SK-N-SH treated with all-trans-retinoic acid at 6 μM for 48 hours (cell line): Measurements from ENCODE around the gene TMPRSS5.

Source experiments
- ATAC-seq: fragments of 200-7000 bp; cut with Tn5 transposase; 3 replicates; pipeline ENCODE4 v1.9.1; 2020; ENCODE audit warnings: mild to moderate bottlenecking, moderate library complexity
- ARNTL ChIP-seq: fragments of 450-650 bp; formaldehyde crosslinking; IDR thresholded peaks from 2 replicates; pipeline ENCODE4 v1.5.0; 2020; ENCODE audit warnings: low read depth, mild to moderate bottlenecking, moderate library complexity, borderline replicate concordance
- BACH2 ChIP-seq: fragments of 250-450 bp; sonication (Bioruptor Pico); IDR thresholded peaks from 2 replicates; pipeline ENCODE4 v1.9.0; 2021; ENCODE audit warnings: mild to moderate bottlenecking, borderline replicate concordance
- CSDC2 ChIP-seq: fragments of 250-450 bp; sonication (Bioruptor Pico); IDR thresholded peaks from 2 replicates; pipeline ENCODE4 v1.5.0; 2020; ENCODE audit warnings: mild to moderate bottlenecking, moderate library complexity
- ESRRG ChIP-seq: fragments of 250-450 bp; sonication (Bioruptor Pico); IDR thresholded peaks from 2 replicates; pipeline ENCODE4 v1.6.1; 2021; ENCODE audit warnings: mild to moderate bottlenecking
- GLIS3 ChIP-seq: fragments of 250-450 bp; sonication (Bioruptor Pico); IDR thresholded peaks from 2 replicates; pipeline ENCODE4 v1.5.0; 2020; ENCODE audit warnings: mild to moderate bottlenecking, moderate library complexity
- OSR1 ChIP-seq: fragments of 250-450 bp; sonication (Bioruptor Pico); IDR thresholded peaks from 2 replicates; pipeline ENCODE4 v1.8.0; 2022; ENCODE audit warnings: moderate library complexity, mild to moderate bottlenecking, inconsistent platforms
- PPARA ChIP-seq: fragments of 250-450 bp; sonication (Bioruptor Pico); IDR thresholded peaks from 2 replicates; pipeline ENCODE4 v1.5.0; 2020; ENCODE audit warnings: mild to moderate bottlenecking, borderline replicate concordance
- RARB ChIP-seq: fragments of 250-450 bp; sonication (Bioruptor Pico); IDR thresholded peaks from 2 replicates; pipeline ENCODE4 v1.8.0; 2021; ENCODE audit warnings: mild to moderate bottlenecking, moderate library complexity
- TOX ChIP-seq: fragments of 250-450 bp; sonication (Bioruptor Pico); IDR thresholded peaks from 2 replicates; pipeline ENCODE4 v1.8.0; 2021; ENCODE audit warnings: mild to moderate bottlenecking, moderate library complexity, borderline replicate concordance
- ZC3H10 ChIP-seq: fragments of 250-450 bp; sonication (Bioruptor Pico); IDR thresholded peaks from 2 replicates; pipeline ENCODE4 v1.5.1; 2021; ENCODE audit warnings: mild to moderate bottlenecking, moderate library complexity
- ZFP3 ChIP-seq: fragments of 250-450 bp; sonication (Bioruptor Pico); IDR thresholded peaks from 2 replicates; pipeline ENCODE4 v1.5.0; 2020; ENCODE audit warnings: mild to moderate bottlenecking, moderate library complexity
- ZNF565 ChIP-seq: fragments of 450-650 bp; formaldehyde crosslinking; conservative IDR thresholded peaks from 2 replicates; pipeline ENCODE4 v1.5.0; 2020; ENCODE audit warnings: low read depth, mild to moderate bottlenecking, moderate library complexity
- ZNF70 ChIP-seq: fragments of 450-650 bp; formaldehyde crosslinking; IDR thresholded peaks from 2 replicates; pipeline ENCODE4 v1.5.0; 2020; ENCODE audit warnings: mild to moderate bottlenecking, moderate library complexity
- ZNF8 ChIP-seq: fragments of 450-650 bp; formaldehyde crosslinking; IDR thresholded peaks from 2 replicates; pipeline ENCODE4 v1.5.0; 2020; ENCODE audit warnings: mild to moderate bottlenecking, moderate library complexity
- TF ChIP-seq, protein P1 (sequence below): fragments of 250-450 bp; sonication (Bioruptor Pico); IDR thresholded peaks from 2 replicates; pipeline ENCODE4 v1.8.0; 2020; ENCODE audit warnings: mild to moderate bottlenecking, moderate library complexity, borderline replicate concordance
- TF ChIP-seq, protein P2 (sequence below): fragments of 250-450 bp; sonication (Bioruptor Pico); IDR thresholded peaks from 2 replicates; pipeline ENCODE4 v1.5.1; 2021; ENCODE audit warnings: mild to moderate bottlenecking, moderate library complexity
- TF ChIP-seq, protein P3 (sequence below): fragments of 250-450 bp; sonication (Bioruptor Pico); IDR thresholded peaks from 2 replicates; pipeline ENCODE4 v1.5.0; 2020; ENCODE audit warnings: mild to moderate bottlenecking, moderate library complexity
- TF ChIP-seq, protein P4 (sequence below): fragments of 250-450 bp; sonication (Bioruptor Pico); IDR thresholded peaks from 2 replicates; pipeline ENCODE4 v1.8.0; 2021; ENCODE audit warnings: low read depth, mild to moderate bottlenecking, moderate library complexity, borderline replicate concordance
- TF ChIP-seq, protein P5 (sequence below): fragments of 250-450 bp; sonication (Bioruptor Pico); IDR thresholded peaks from 2 replicates; pipeline ENCODE4 v1.5.1; 2020; ENCODE audit warnings: low read depth, mild to moderate bottlenecking, moderate library complexity

Gene TMPRSS5

DNA sequence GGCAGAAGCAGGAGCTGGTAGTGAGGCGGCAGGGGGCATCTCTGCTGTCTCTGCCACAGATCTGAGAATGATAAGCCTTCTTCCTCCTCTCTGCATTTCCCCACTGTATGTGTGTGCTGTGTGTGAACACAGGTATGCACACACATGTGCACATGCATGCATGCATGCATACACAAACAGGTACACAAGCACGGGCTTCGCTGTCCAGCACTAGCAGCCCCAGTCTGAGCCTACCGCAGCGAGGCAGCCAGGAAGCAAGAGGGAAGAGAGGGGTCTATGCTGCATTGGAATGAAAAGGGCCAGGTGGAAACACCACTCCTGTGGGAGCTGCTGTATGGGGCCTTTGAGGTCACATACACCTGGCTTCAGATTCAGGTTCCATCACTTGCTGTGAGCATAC lies 62.4 kb downstream of the TMPRSS5 start (continued):
- TF ChIP-seq, protein P1, sequence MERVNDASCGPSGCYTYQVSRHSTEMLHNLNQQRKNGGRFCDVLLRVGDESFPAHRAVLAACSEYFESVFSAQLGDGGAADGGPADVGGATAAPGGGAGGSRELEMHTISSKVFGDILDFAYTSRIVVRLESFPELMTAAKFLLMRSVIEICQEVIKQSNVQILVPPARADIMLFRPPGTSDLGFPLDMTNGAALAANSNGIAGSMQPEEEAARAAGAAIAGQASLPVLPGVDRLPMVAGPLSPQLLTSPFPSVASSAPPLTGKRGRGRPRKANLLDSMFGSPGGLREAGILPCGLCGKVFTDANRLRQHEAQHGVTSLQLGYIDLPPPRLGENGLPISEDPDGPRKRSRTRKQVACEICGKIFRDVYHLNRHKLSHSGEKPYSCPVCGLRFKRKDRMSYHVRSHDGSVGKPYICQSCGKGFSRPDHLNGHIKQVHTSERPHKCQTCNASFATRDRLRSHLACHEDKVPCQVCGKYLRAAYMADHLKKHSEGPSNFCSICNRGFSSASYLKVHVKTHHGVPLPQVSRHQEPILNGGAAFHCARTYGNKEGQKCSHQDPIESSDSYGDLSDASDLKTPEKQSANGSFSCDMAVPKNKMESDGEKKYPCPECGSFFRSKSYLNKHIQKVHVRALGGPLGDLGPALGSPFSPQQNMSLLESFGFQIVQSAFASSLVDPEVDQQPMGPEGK (CRISPR knock-in tag) = no peak
- TF ChIP-seq ZNF8 (CRISPR knock-in tag) (no peak), GLIS3 (CRISPR knock-in tag) (no peak), BACH2 (no peak)
- TF ChIP-seq, protein P2, sequence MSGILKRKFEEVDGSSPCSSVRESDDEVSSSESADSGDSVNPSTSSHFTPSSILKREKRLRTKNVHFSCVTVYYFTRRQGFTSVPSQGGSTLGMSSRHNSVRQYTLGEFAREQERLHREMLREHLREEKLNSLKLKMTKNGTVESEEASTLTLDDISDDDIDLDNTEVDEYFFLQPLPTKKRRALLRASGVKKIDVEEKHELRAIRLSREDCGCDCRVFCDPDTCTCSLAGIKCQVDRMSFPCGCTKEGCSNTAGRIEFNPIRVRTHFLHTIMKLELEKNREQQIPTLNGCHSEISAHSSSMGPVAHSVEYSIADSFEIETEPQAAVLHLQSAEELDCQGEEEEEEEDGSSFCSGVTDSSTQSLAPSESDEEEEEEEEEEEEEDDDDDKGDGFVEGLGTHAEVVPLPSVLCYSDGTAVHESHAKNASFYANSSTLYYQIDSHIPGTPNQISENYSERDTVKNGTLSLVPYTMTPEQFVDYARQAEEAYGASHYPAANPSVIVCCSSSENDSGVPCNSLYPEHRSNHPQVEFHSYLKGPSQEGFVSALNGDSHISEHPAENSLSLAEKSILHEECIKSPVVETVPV (CRISPR knock-in tag) = no peak
- TF ChIP-seq, all 23 proteins: peak for 0

DNA sequence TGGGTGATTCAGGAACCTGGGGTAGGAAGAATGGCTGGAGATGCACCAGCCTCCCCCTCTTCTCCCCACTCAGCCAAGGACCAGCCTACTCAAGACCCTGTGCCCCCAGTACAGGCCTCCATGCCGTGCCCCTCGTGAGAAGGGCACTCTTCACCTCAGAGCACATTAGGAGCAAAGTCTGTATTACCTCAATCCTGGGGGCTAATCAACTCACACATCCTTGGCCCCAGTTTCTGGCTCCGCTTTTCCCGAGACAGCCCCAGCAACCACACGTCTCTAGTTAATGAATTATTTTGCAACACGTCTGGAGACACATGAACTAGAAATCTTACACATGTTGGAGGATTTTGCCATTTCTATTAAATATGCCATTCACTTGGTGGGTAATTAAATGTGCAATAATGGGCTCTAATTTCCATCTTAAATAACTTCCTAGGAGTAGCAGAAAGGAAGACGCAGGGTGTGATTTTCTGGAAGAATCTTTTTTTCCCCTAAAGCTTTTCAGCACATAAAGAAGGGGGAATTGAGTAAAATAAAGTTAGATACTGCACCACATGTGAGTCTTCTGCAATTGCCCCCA lies 63.0 kb downstream of the TMPRSS5 start:
- ATAC-seq = no peak

More for the DNA sequence above, 63.0 kb downstream of the TMPRSS5 start:
- TF ChIP-seq, protein P3, sequence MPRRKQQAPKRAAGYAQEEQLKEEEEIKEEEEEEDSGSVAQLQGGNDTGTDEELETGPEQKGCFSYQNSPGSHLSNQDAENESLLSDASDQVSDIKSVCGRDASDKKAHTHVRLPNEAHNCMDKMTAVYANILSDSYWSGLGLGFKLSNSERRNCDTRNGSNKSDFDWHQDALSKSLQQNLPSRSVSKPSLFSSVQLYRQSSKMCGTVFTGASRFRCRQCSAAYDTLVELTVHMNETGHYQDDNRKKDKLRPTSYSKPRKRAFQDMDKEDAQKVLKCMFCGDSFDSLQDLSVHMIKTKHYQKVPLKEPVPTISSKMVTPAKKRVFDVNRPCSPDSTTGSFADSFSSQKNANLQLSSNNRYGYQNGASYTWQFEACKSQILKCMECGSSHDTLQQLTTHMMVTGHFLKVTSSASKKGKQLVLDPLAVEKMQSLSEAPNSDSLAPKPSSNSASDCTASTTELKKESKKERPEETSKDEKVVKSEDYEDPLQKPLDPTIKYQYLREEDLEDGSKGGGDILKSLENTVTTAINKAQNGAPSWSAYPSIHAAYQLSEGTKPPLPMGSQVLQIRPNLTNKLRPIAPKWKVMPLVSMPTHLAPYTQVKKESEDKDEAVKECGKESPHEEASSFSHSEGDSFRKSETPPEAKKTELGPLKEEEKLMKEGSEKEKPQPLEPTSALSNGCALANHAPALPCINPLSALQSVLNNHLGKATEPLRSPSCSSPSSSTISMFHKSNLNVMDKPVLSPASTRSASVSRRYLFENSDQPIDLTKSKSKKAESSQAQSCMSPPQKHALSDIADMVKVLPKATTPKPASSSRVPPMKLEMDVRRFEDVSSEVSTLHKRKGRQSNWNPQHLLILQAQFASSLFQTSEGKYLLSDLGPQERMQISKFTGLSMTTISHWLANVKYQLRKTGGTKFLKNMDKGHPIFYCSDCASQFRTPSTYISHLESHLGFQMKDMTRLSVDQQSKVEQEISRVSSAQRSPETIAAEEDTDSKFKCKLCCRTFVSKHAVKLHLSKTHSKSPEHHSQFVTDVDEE (CRISPR knock-in tag) = no peak
- TF ChIP-seq, protein P4, sequence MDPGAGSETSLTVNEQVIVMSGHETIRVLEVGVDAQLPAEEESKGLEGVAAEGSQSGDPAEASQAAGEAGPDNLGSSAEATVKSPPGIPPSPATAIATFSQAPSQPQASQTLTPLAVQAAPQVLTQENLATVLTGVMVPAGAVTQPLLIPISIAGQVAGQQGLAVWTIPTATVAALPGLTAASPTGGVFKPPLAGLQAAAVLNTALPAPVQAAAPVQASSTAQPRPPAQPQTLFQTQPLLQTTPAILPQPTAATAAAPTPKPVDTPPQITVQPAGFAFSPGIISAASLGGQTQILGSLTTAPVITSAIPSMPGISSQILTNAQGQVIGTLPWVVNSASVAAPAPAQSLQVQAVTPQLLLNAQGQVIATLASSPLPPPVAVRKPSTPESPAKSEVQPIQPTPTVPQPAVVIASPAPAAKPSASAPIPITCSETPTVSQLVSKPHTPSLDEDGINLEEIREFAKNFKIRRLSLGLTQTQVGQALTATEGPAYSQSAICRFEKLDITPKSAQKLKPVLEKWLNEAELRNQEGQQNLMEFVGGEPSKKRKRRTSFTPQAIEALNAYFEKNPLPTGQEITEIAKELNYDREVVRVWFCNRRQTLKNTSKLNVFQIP (CRISPR knock-in tag) = no peak
- no peak for TF ChIP-seq ESRRG (CRISPR knock-in tag)
- TF ChIP-seq RARB (CRISPR knock-in tag) = no peak
- TF ChIP-seq ZC3H10 (CRISPR knock-in tag) = no peak
- TF ChIP-seq ZNF70 = no peak
- no peak for TF ChIP-seq ARNTL
- no peak for TF ChIP-seq OSR1 (CRISPR knock-in tag)
- TF ChIP-seq CSDC2 (CRISPR knock-in tag) = no peak
- TF ChIP-seq GLIS3 (CRISPR knock-in tag) = no peak
- TF ChIP-seq ZFP3 (CRISPR knock-in tag) = no peak
- TF ChIP-seq PPARA = no peak
- TF ChIP-seq ZNF565 = no peak
- no peak for TF ChIP-seq TOX (CRISPR knock-in tag)
- TF ChIP-seq, protein P1 (CRISPR knock-in tag) = no peak
- TF ChIP-seq ZNF8 (CRISPR knock-in tag) = no peak
- TF ChIP-seq, protein P5, sequence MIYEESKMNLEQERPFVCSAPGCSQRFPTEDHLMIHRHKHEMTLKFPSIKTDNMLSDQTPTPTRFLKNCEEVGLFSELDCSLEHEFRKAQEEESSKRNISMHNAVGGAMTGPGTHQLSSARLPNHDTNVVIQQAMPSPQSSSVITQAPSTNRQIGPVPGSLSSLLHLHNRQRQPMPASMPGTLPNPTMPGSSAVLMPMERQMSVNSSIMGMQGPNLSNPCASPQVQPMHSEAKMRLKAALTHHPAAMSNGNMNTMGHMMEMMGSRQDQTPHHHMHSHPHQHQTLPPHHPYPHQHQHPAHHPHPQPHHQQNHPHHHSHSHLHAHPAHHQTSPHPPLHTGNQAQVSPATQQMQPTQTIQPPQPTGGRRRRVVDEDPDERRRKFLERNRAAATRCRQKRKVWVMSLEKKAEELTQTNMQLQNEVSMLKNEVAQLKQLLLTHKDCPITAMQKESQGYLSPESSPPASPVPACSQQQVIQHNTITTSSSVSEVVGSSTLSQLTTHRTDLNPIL (CRISPR knock-in tag) = no peak
- TF ChIP-seq, protein P2 (CRISPR knock-in tag) = no peak
